Thoracic aorta (tissue), 2 donors: ENCODE results near the gene NUCB1. TPM values are rescaled to one million over a fixed set of nuclear protein-coding genes. Genes with fewer than 3 reads are reported as not detected.

Experiments used
- ATAC-seq: fragments of 150-250 bp; one replicate; pipeline ENCODE4 v1.8.0; 2017; ENCODE audit warnings: low read depth; ENCODE audit not compliant: insufficient number of reproducible peaks, low FRiP score
- DNase-seq: peaks from one replicate; pipeline ENCODE4 v3.0.0-alpha.2; 2020; ENCODE audit warnings: low spot score
- H3K27ac ChIP-seq, 2 donors: fragments of 200-600 bp; sonication (generic); 1 replicate in 1 of 2; 2 replicates in 1 of 2; pipeline ENCODE4 v1.5.1; 2016; ENCODE audit warnings: mild to moderate bottlenecking in 2 of 2, moderate library complexity in 2 of 2
- H3K27me3 ChIP-seq: fragments of 200-600 bp; sonication (generic); replicated peaks from 2 replicates; pipeline ENCODE4 v1.6.0; 2016; ENCODE audit warnings: mild to moderate bottlenecking; ENCODE audit not compliant: insufficient read depth
- H3K36me3 ChIP-seq: fragments of 200-600 bp; sonication (generic); one replicate; pipeline ENCODE4 v1.5.1; 2016
- H3K4me1 ChIP-seq, 2 donors: fragments of 200-600 bp; sonication (generic); 1 replicate in 1 of 2; 2 replicates in 1 of 2; pipeline versions ENCODE4 v1.5.1 to v1.6.0; 2016; ENCODE audit warnings: low read depth in 2 of 2, mild to moderate bottlenecking in 1 of 2; ENCODE audit not compliant: control insufficient read depth in 1 of 2
- H3K4me3 ChIP-seq: fragments of 200-600 bp; sonication (generic); 2 replicates; pipeline ENCODE4 v1.5.1; 2016; ENCODE audit warnings: mild to moderate bottlenecking
- H3K9me3 ChIP-seq: fragments of 200-600 bp; sonication (generic); 2 replicates; pipeline ENCODE4 v1.5.1; 2016
- CTCF ChIP-seq: fragments of 200-600 bp; sonication (generic); IDR thresholded peaks from one replicate; pipeline ENCODE4 v1.5.1; 2019; ENCODE audit warnings: antibody characterized with exemption
- total RNA-seq, 2 donors: library from RNA; depleted of rRNA; stranded (reverse); fragments of >200 nt; gene quantifications; one replicate each; pipeline versions ENCODE4 v1.1.0 to v1.2.3, GENCODE V29; 2016

The NUCB1 gene
- total RNA-seq, 2 donors from 2014 or later, result 415 to 671 TPM

GRCh38 chr19:48935864-48936263 lies 35.8 kb downstream of the NUCB1 start:
- Histone ChIP-seq H3K4me3 (no peak overlapping the region), H3K27me3 (no peaks in the 10 kb centered on the region), H3K9me3 (peaks cover 2% of the 10 kb centered on the region), H3K27ac (no peak overlapping the region), H3K36me3 (no peaks in the 10 kb centered on the region), H3K4me1 (peaks cover 0 to 7% of the 10 kb centered on the region in 2 donors)
- no peak for ATAC-seq
- no peak for TF ChIP-seq CTCF
- no peak for DNase-seq

GRCh38 chr19:48938256-48938655 lies 38.1 kb downstream of the NUCB1 start:
- ATAC-seq, result no peak

GRCh38 chr19:48940902-48941301 lies 40.8 kb downstream of the NUCB1 start:
- peaks cover 6% of the 10 kb centered on the region for H3K9me3 ChIP-seq
- H3K27me3 ChIP-seq, result no peaks in the 10 kb centered on the region
- H3K4me1 ChIP-seq, result no peaks in the 10 kb centered on the region
- ATAC-seq (no peak), DNase-seq (no peak)
- H3K36me3 ChIP-seq, result no peaks in the 10 kb centered on the region
- H3K4me3 ChIP-seq, result no peak overlapping the region
- no peak overlapping the region for H3K27ac ChIP-seq
- TF ChIP-seq CTCF, result no peak

More at GRCh38 chr19:48938256-48938655, 38.1 kb downstream of the NUCB1 start:
- Histone ChIP-seq H3K36me3 (no peaks in the 10 kb centered on the region), H3K27ac (no peak overlapping the region), H3K27me3 (no peaks in the 10 kb centered on the region), H3K4me1 (peaks cover 0 to 7% of the 10 kb centered on the region in 2 donors), H3K9me3 (peaks cover 6% of the 10 kb centered on the region), H3K4me3 (no peak overlapping the region)
- TF ChIP-seq CTCF, result no peak
- no peak for DNase-seq

- H3K27me3 ChIP-seq, result no peaks in the 10 kb centered on the region
- no peaks in the 10 kb centered on the region for H3K36me3 ChIP-seq
- H3K4me1 ChIP-seq, result no peaks in the 10 kb centered on the region
- DNase-seq (no peak), ATAC-seq (no peak)
- H3K4me3 ChIP-seq, result no peak overlapping the region
- H3K27ac ChIP-seq, result no peak overlapping the region
- H3K9me3 ChIP-seq, result peaks cover 6% of the 10 kb centered on the region
- no peak for TF ChIP-seq CTCF
Observed at GRCh38 chr19:48943081-48943480, 43.0 kb downstream of the NUCB1 start.

GRCh38 chr19:48945415-48945814 lies 45.3 kb downstream of the NUCB1 start:
- peaks cover 6% of the 10 kb centered on the region for H3K9me3 ChIP-seq
- no peak overlapping the region for H3K4me3 ChIP-seq
- ATAC-seq (no peak), DNase-seq (no peak)
- no peak overlapping the region for H3K27ac ChIP-seq
- no peaks in the 10 kb centered on the region for H3K4me1 ChIP-seq
- TF ChIP-seq CTCF, result no peak
- no peaks in the 10 kb centered on the region for H3K27me3 ChIP-seq
- H3K36me3 ChIP-seq, result no peaks in the 10 kb centered on the region
